HG03439 (cell line): ENCODE data around the gene CA5A.
"Not testable (repeated sequence)": the region's sequence is repeated elsewhere in the genome, so short reads cannot be mapped to it uniquely, and the experiment has no call there.

ENCODE experiments used
- ATAC-seq: cut with Tn5 transposase; IDR thresholded peaks from one replicate; pipeline ENCODE4 v1.9.1; 2021; ENCODE audit warnings: mild to moderate bottlenecking, moderate library complexity; ENCODE audit not compliant: unreplicated experiment

Gene CA5A

GRCh38 chr16:87870418-87871291 lies 65.7 kb downstream of the CA5A start:
- not testable (repeated sequence) for ATAC-seq

DNA sequence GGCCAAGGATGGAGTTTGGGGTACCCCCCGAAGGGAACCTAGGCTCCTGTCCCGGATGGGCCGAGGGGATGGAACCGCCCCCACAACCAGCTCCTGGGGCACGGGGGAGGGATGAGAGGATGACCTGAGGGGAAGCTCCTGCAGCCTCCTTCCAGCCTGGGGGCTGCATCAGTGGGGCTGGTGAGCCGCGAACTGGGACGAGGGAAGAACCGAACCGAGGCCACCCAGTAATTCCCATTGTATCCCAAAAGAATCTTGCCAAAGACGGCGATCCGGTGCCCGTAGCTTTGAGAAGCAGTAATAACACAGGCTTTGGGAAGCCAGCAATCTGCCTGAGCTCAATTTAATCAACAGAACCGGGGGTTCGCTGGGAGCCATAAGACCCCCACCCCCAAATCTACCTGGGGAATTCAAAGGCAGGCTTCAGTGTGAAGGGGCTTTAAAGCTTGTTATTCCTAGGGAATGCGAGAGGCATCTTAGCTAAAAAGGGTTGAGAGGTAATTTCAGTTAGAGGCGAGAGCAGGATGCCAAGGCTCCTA lies 66.4 kb downstream of the CA5A start:
- ATAC-seq, result not testable (repeated sequence)

DNA sequence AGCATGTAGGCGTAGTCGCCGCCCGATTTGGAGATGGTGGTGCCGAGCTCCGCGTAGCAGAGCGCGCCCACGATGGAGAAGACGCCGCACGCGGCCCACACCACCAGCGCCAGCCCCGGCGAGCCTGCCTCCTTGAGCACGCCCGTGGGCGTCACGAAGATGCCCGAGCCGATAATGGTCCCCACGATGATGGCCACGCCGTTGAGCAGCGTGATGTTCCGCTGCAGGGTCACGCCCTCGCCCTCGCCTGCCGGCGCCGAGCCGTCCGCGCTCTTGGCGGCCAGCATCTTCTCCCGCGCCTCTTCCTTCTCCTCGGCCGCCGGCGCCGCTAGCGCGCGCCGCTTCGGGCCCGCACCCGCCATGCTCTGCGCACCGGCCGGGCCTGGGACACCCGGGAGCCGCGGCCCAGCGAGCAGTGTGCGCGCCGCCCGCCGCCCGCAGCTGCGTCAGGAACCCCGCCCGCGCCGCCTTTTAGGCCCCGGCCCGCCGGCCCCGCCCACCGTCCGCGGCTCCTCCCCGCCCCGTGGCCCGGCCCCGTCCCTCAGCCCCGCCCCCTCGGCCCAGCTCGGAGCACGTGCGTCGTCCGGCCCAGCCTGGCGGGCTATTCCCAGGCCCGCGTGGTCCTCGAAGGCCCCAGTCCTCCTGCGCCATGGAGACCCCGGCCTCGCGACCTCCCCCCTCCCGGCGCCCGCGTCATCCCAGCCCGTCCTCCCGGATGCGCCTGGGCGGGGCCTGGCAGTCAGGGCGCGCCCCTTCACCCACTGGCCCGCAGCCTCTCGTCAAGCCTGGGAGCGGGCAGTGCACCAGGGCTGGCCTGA lies 67.1 kb downstream of the CA5A start, which contains the start of gene SLC7A5:
TSS of gene SLC7A5 (minus strand) at position 447 of the 818 bp plus-strand sequence. CDS start at position 362, 85 bp downstream.
- peak; percentile 64 for ATAC-seq

DNA sequence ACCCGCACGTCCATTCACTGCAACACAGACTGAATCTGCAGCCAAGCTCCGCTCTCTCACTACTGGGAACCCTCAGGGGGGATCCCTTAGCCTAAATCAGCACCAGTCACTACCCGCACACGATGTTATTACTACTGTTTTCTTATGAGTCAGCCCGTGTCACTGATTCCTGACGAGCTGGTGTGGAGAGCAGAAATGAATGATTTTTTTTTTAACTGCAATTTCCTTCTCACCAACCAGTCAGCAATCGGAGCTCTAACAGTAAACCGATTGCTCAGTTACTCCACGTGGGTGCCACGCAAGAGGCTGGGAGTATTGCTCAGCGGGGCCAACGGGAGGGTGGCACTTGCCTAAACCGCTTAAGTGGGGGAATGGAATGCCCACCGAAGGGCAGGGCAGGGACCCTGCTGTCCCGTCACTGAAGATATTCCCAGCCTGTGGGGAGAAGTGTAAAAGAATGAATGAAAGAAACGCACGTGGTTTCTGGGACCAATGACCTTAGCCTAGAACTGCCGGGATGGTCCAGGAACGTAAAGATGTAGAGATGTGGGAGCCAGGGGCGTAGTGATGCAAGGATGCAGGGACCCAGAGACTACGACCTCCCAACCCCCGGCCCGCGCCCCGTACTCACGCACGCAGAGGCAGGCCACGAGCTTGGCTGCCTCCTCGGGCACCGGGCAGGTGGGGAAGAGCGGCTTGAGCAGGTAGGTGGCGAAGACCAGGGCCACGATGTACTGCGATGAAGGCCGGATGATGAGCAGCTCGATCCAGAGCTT lies 67.9 kb downstream of the CA5A start:
- peak; percentile 26 for ATAC-seq

- ATAC-seq, result not testable (repeated sequence)
These were observed 70.3 kb downstream of the CA5A start for GRCh38 chr16:87865902-87866555.

DNA sequence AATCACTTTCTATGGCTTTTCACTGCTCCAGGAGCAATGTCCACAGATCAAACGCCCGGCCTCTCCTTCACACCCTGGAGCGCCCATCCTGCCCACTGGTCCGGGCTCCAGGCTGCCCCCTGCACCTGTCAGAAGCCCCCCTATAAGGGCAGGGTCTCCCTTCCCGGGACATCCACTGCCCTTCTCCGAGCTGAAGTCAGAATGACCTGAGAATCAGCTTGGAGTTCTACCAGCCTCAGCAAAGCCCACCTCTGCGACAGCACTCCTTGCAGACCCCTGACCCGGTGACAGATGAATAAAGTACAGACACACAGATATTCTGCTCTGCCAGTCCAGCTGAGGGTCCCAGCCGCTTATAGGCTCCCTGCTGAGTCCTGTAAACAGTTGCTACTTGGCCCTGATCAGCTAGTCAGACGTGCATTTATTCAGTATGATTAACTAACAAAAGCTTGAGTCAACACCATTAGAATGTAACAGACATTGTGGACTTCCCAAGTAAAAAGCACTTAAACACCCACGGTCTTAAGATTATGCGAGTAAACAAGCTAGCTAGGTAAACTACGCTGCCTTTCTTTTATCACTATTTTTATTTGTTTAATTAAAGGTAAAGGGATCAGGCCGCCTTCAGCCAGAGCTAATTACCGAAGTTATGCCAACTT lies 71.9 kb downstream of the CA5A start:
- ATAC-seq, result no peak

GRCh38 chr16:87863327-87863635 lies 73.0 kb downstream of the CA5A start:
- ATAC-seq, result not testable (repeated sequence)

- ATAC-seq, result not testable (repeated sequence)
These were observed 73.6 kb downstream of the CA5A start for GRCh38 chr16:87862597-87863326.

DNA sequence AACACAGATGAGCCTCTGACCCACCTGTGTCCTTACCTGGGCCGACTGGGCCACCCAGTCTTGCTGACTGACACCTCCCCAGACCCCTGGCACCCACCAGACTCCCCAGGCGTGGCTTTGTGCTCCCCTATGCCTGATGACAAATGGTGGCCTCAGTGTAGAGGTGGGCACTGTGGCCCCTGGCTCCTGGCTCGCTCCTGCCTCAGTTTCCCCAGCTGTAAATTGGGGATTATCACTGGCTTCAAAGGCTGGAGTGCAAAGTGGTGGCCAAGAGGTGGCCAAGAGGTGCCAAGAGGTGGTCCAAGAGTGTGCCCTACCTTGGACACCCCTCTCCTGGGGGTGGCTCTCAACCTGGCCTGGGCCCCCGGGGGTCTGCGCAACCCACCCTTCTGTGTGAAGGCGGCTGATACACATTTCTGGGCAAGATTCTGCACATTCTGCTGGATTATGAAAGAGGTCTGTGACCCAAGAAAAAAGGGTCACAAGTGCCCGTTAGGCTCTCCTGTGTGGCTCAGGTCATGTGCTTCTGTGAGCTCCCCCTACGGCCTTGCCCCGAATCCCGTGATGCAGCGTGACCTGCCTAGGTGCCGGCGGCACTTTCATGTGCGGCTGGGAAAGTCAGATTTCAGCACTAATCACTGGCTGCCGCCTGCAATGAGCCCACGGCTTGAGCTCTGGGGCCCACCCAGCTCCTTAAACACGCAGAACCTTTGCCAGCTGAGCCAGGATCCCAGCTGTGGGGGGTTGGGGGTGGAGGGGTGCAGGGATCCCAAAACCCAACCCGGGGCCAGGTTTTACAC lies 74.8 kb downstream of the CA5A start:
- ATAC-seq, result not testable (repeated sequence)

DNA sequence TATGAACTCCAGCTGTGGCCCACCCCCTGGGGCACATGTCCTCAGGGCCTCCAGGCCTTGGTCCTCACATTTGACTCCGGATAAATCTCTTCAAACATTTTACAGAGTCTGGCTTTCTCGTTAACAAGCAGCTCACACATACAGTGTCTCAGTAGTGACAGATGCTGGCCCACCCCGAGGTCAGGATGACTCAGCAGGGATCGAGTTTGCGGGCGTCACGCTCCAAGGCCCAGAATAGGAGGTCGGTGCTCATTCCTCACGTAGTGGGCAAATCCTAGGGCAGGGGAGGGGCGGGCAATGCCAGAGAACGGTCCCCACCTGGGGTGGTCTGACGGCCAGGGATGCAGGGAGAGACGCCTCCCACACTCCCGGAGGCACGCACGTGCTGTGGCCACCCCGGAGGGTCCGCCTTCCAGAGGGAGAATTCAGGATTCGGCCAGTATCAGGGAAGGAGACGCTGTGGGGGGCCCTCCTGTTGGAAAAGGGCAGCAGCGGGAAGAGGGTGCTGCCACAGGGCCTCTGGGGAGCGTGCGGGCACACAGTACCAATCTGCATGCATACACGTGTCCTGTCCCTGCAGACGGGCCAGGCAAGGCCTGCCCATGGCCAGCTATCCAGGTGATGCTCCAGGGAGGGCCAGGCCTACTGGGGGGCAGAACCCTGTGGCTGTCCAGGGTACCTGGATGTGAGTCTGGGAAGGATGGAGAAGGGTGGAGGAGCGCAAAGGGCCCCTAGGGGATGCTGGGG lies 75.6 kb downstream of the CA5A start:
- no peak for ATAC-seq

GRCh38 chr16:87858151-87858993 lies 78.0 kb downstream of the CA5A start:
- ATAC-seq, result not testable (repeated sequence)

DNA sequence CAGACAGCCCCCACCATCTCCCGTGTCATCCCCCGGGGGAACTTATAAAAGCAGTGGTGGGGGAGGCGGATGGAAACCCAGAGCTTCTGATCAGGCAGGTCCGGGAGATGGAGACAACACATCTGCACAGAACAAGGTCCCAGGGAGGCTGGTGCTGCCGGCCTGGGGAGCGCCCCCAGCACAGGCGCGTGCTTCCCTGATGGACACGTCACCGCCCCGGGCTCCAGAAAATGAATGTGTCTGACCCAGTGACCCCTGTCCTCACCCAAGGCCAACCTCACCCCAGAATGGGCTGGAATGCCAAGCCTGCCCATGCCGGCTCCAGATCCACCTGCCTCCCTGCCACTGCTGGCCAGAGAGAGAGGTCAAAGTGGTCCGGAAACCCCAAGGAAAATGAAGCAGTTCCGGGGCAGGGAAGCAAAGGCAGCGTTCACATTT lies 79.5 kb downstream of the CA5A start:
- no peak for ATAC-seq

DNA sequence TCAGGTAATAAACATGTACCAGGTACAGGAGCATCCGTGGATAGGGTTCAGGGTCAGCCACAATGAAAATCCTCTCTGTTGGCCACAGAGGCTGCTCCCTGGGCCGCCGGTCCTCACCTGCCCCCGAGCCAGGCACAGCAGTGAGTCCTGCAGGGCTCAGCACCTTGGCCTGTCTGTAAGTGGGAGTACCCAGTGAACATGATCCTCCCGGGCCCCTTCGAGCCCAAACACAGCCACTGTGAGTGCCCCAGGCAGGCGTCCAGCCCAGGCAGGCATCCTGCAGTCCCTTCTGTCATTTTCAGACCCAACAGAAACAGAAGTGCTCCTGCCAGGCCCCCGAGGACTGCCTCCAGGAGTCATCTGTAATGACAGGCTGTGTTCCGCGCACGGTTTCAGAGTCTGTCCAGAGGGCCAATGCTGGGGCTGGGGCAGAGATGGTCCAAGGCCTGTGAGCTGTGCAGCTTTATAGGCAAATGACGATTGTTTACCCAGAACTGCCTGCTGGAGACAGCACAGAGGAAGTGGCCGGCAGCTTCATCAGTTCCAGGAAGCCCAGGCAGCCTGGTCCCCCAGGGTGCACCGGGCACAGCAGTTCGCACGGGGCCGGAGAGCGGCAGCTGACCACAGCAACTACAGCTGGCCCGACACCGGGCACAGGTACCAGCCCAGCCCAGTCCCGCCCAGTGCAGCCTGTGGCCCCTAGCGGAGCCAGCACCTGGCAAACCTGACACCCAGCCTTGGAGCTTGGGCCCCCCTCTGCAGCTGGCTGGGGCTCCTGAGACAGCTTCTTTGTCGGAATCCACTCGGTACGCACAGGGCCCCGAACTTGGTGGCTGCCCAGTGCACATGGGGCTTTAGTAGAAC lies 80.2 kb downstream of the CA5A start:
- no peak for ATAC-seq

DNA sequence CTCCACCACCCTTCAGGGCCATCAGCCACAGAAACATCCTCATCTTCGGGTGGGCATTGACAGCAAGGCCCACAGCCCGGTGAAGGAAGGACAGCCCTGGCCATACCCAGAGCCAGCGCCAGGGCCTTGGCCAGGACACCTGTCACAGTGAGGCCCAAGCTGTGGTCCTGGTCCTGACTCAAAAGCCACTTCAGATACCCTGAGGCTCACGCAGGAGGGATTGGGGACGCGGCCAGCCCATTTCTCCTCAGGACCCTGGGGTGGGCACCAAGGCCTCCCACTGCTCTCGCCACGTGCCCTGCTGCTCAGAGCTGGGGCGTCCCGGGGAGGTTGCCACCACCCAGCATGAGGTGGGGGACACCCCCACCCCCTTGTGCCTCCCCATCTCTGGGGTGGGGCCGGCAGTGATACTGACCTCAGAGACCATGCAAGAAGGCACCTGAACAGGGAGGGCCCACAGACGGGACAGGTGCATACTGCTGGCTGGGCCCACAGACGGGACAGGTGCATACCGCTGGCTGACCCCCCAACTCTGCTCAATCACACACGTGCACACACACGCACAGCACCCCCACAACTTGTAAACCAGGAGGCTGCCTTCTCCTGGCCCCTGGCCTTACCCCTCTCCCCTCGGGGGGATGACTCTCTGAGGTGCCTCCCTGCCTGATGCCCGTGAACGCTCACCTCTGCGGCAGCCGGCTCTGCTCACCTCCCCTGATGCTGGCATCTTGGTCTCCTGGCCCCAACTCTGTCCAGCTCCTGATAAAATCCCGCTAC lies 81.2 kb downstream of the CA5A start:
- no peak for ATAC-seq
